ENCODE measurements around the gene HS6ST3. TPM values are rescaled to one million over a fixed set of nuclear protein-coding genes. Genes with fewer than 3 reads are reported as not detected.

Gene HS6ST3
- total RNA-seq, 2 experiments from 2014 or later: not detected

GRCh38 chr13:96542986-96543385 lies 453.1 kb downstream of the HS6ST3 start:
- intact Hi-C loops (cut with micrococcal nuclease): no loop called here
- ATAC-seq (no peak), DNase-seq (no peak)
- TF ChIP-seq CTCF (IDR thresholded peaks at IDR 0.05): no peak
- Mint-ChIP-seq H3K36me3 (ENCODE audit: low read depth) (no peaks in the 10 kb centered on the region), H3K4me3 (no peak overlapping the region), H3K4me1 (ENCODE audit: low read depth) (no peaks in the 10 kb centered on the region), H3K9me3 (peaks cover 2% of the 10 kb centered on the region), H3K27ac (no peak overlapping the region), H3K27me3 (no peaks in the 10 kb centered on the region)
- CTCF ChIA-PET: no interaction called here
- POLR2A ChIA-PET: no interaction called here

DNA sequence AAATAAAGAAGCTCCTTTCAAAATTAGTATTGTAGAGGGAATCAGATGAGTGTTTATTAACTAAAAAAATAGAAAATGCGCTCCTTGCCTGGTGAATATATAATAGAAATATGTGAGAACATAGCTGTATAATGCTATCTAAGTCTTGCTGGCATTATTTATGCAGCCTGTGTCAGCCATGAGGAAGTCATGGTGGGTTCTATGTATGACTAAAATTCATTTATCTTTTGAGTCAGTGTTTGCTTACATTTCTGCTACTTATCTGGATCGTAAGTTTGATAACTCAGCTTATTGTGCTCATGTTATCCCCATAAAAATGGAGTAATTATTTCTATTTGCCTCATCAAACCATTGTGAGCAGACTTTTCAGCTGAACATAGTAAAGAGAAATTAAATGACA lies 455.1 kb downstream of the HS6ST3 start:
- no peak overlapping the region for H3K4me3 Mint-ChIP-seq
- ATAC-seq (no peak), DNase-seq (no peak)
- CTCF ChIA-PET: no interaction called here
- H3K4me1 Mint-ChIP-seq (ENCODE audit: low read depth): no peaks in the 10 kb centered on the region
- no peaks in the 10 kb centered on the region for H3K27me3 Mint-ChIP-seq
- POLR2A ChIA-PET: no interaction called here
- H3K36me3 Mint-ChIP-seq (ENCODE audit: low read depth): no peaks in the 10 kb centered on the region
- no peak for TF ChIP-seq CTCF (IDR thresholded peaks at IDR 0.05)
- intact Hi-C loops (cut with micrococcal nuclease): no loop called here
- peaks cover 2% of the 10 kb centered on the region for H3K9me3 Mint-ChIP-seq
- no peak overlapping the region for H3K27ac Mint-ChIP-seq

DNA sequence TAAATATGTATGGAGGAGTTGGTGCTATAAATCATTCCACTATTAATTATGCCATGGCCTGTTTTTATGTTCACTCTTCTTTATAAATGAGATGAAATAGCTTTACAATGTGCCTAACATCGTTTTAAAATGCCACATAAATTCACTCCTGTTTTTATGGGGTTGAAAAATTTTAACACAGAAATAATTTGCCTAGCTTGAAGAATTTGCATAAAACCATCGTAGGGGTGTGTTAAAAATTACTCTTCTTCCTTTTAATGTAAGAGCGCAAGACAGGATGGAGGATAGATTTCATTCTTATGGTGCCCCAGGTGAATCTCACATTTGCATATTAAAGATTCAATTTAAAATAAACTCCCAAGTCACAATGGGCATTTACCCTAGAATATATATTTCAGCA lies 456.6 kb downstream of the HS6ST3 start:
- Mint-ChIP-seq H3K4me3 (no peak overlapping the region), H3K9me3 (no peaks in the 10 kb centered on the region), H3K4me1 (ENCODE audit: low read depth) (no peaks in the 10 kb centered on the region), H3K27ac (no peak overlapping the region), H3K27me3 (no peaks in the 10 kb centered on the region), H3K36me3 (ENCODE audit: low read depth) (no peaks in the 10 kb centered on the region)
- intact Hi-C loops (cut with micrococcal nuclease): no loop called here
- POLR2A ChIA-PET: no interaction called here
- ATAC-seq (no peak), DNase-seq (no peak)
- no peak for TF ChIP-seq CTCF (IDR thresholded peaks at IDR 0.05)
- CTCF ChIA-PET: no interaction called here

DNA sequence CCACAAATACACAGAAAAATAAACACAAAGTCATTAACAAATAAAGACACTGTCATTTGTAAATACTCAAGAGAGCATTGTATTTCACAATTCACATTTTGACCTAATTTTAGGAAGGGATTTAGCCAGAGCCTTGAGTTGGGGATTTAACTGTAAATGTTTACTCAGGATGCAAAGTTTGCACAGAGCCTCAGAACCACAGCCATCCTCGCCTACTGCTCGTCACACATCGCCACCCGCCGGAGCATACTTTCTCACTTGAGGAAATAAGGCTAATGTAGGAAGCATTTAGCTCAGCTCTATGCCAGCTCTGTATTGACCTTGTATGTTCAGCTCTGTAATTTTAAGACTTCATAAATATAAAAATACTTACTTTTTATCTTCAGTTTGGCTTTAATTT lies 461.6 kb downstream of the HS6ST3 start:
- POLR2A ChIA-PET: no interaction called here
- H3K4me1 Mint-ChIP-seq (ENCODE audit: low read depth): no peaks in the 10 kb centered on the region
- H3K9me3 Mint-ChIP-seq: no peaks in the 10 kb centered on the region
- no peak overlapping the region for H3K27ac Mint-ChIP-seq
- no peak for ATAC-seq
- H3K36me3 Mint-ChIP-seq (ENCODE audit: low read depth): no peaks in the 10 kb centered on the region
- H3K27me3 Mint-ChIP-seq: no peaks in the 10 kb centered on the region
- no peak for TF ChIP-seq CTCF (IDR thresholded peaks at IDR 0.05)
- CTCF ChIA-PET: no interaction called here
- H3K4me3 Mint-ChIP-seq: no peak overlapping the region
- no peak for DNase-seq
- intact Hi-C loops (cut with micrococcal nuclease): no loop called here

DNA sequence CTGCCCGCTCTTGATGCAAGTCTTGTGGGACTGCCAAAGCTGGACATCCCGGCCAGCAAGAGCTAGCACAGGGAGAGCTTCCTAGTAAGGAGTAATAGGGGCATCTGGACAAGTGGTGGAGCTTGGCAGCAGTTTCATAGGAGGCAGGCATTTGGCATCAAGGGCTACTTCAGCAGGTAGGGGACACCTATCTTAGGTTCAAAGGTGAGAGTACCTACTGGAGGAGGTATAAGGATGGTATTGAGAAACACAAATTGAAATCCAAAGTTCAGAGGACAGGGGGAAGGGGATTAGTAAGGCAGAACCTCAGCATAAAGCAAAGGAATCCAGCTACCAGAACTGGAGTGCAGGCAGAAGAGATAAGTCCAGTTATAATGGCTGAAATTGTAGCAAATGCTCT lies 462.7 kb downstream of the HS6ST3 start:
- Mint-ChIP-seq H3K27ac (no peak overlapping the region), H3K27me3 (no peaks in the 10 kb centered on the region), H3K9me3 (no peaks in the 10 kb centered on the region), H3K36me3 (ENCODE audit: low read depth) (no peaks in the 10 kb centered on the region), H3K4me1 (ENCODE audit: low read depth) (no peaks in the 10 kb centered on the region), H3K4me3 (no peak overlapping the region)
- intact Hi-C loops (cut with micrococcal nuclease): no loop called here
- TF ChIP-seq CTCF (IDR thresholded peaks at IDR 0.05): no peak
- ATAC-seq (no peak), DNase-seq (no peak)
- POLR2A ChIA-PET: no interaction called here
- CTCF ChIA-PET: no interaction called here
